GM10248 (cell line): ENCODE data around the gene PRRC2B.

Experiments used
- CTCF ChIA-PET: fragments of 300-600 bp; sonication (Branson Sonifier 250); formaldehyde crosslinking; extraction: SDS; loops from one replicate; lab custom pipeline; 2021; ENCODE audit warnings: antibody characterized with exemption; lab: Yijun Ruan, JAX
- POLR2A ChIA-PET: fragments of 350-650 bp; sonication (Branson Sonifier 250); formaldehyde crosslinking; extraction: SDS; loops from one replicate; lab custom pipeline; 2020; ENCODE audit warnings: antibody characterized with exemption; lab: Yijun Ruan, JAX
- DNase-seq: peaks from one replicate; pipeline ENCODE4 v3.0.0; 2012; ENCODE audit errors: extremely low spot score
- TF ChIP-seq, protein P1 (sequence below): IDR thresholded peaks from 2 replicates; pipeline ENCODE4 v1.5.1; 2012; ENCODE audit warnings: mild to moderate bottlenecking, low read depth; ENCODE audit errors: extremely low read depth, missing control alignments, control extremely low read depth

The PRRC2B gene

DNA sequence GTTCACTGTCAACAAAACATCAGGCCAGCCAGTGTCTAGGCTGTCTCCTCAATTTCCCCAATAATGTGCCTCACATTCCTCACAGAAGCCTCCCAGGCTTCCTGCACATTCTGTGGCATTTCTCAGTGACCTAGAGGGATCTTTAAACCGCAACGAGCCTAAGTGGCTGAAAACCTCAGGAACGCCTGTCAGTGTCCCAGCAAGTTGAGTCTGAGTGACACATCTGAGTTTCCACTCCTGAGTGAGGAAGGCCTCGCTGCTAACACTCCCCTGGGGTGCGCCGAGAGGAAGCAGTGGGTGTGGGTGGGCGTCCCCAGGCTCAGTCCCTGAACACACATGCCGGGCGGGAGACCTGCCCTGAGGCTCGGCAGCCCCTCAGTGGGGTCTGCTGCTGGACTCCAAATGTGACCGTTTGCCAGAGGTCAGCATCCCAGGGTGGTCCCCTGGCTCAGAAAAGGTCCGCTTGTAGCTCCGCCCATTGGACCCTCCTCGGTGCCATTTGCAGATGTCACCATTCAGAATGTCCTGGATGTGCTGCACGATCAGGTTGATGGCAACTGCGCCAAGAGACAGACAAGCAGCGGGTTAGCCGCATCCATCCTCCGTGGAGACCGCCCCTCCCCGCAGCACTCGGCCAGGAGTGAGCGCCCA, 130.9 kb downstream of the PRRC2B start:
- no peak for DNase-seq
- TF ChIP-seq, protein P1, sequence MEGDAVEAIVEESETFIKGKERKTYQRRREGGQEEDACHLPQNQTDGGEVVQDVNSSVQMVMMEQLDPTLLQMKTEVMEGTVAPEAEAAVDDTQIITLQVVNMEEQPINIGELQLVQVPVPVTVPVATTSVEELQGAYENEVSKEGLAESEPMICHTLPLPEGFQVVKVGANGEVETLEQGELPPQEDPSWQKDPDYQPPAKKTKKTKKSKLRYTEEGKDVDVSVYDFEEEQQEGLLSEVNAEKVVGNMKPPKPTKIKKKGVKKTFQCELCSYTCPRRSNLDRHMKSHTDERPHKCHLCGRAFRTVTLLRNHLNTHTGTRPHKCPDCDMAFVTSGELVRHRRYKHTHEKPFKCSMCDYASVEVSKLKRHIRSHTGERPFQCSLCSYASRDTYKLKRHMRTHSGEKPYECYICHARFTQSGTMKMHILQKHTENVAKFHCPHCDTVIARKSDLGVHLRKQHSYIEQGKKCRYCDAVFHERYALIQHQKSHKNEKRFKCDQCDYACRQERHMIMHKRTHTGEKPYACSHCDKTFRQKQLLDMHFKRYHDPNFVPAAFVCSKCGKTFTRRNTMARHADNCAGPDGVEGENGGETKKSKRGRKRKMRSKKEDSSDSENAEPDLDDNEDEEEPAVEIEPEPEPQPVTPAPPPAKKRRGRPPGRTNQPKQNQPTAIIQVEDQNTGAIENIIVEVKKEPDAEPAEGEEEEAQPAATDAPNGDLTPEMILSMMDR = no peak
- CTCF ChIA-PET = no interaction called here
- POLR2A ChIA-PET = no interaction called here

DNA sequence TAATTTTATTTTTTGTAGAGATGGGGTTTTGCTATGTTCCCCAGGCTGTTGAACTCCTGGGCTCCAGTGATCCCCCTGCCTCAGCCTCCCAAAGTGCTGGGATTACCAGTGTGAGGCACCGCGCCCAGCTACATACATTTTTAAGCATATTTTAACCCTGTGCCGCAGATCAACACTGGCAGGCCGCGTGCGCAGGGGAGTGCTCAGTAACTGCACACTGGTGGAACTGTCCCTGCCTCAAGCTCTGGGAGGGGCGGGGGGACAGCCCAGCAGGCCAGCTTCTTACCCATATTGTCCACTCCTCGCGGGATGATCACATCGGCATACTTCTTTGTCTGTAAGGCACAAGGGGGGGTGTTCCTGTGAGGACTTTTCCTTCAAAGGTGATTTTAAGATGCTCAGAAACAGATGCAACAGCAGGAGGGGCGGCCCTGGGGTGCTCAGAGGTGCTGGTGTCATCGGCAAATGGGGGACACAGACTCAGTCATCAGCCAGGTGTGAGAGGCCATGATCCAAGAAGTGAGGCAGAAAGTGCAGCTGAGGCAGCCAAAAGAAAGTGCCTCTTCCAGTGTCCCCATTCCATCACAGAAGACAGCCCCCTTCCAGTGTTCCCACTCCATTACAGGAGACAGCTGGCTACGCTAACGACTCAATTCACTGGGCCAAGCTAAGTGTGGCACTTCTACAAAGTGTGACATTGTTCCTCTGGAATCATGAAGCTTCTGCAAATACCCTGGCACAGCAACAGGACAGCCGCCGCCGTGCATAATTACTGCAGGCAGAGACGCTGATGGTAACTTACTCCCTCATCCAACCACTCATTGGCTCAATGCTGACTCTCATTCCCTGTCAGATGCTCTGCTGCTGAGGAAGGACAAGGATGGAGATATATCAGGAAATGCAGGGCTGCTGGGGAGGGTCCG, 132.0 kb downstream of the PRRC2B start:
- ChIA-PET POLR2A (no interaction called here), CTCF (no interaction called here)
- TF ChIP-seq, protein P1 = no peak
- DNase-seq = no peak

DNA sequence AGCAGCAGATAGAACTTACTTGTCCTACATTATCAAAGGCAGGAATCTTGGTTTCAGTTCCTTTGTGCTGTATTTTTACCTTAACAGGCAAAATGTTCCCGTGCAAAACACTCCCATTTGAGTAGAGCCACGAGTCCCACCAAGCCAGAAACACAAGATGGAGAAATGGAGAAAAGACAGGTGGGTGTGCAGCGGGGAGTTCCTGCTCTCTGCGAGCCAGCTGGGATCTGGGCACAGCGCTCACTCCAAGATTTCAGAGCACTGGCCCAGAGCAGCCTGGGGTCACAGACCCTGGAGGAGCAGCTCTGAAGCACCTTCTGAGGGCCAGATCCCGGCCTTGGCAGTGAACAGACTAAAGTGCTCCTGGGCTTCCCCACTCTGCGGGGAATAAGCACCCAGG, 134.3 kb downstream of the PRRC2B start:
- no peak for DNase-seq
- TF ChIP-seq, protein P1 = no peak
- CTCF ChIA-PET = no interaction called here
- POLR2A ChIA-PET = no interaction called here

- TF ChIP-seq, protein P1 = no peak
- no peak for DNase-seq
- CTCF ChIA-PET = no interaction called here
- POLR2A ChIA-PET = no interaction called here
Observed at GRCh38 chr9:131528886-131529505, 135.1 kb downstream of the PRRC2B start.

- ChIA-PET CTCF (no interaction called here), POLR2A (no interaction called here)
- TF ChIP-seq, protein P1 = no peak
- no peak for DNase-seq
Observed at GRCh38 chr9:131529597-131530545, 136.0 kb downstream of the PRRC2B start.
